Spleen (tissue), 13 donors: ENCODE measurements around the gene EFNB3. TPM values are rescaled to one million over a fixed set of nuclear protein-coding genes. Genes with fewer than 3 reads are reported as not detected.

ENCODE experiments used
- DNase-seq: peaks from one replicate; pipeline ENCODE4 v3.0.0-alpha.2; 2020
- H3K27ac ChIP-seq, 8 donors: fragments of 200-600 bp; sonication (generic) in 7 of 8; 1 replicate in 4 of 8; 2 replicates in 4 of 8; pipeline versions ENCODE4 v1.5.0 to v1.8.0; 2016 to 2021; ENCODE audit warnings: inconsistent platforms in 4 of 8, mild to moderate bottlenecking in 4 of 8, moderate library complexity in 1 of 8
- H3K27me3 ChIP-seq, 7 donors: fragments of 200-600 bp; sonication (generic) in 6 of 7; replicated peaks in 1 of 7; 1 replicate in 4 of 7; 2 replicates in 3 of 7; pipeline versions ENCODE4 v1.5.0 to v1.8.0; 2016 to 2021; ENCODE audit warnings: inconsistent platforms in 3 of 7, mild to moderate bottlenecking in 1 of 7
- H3K36me3 ChIP-seq, 6 donors: fragments of 200-600 bp; sonication (generic) in 5 of 6; 1 replicate in 4 of 6; 2 replicates in 2 of 6; pipeline versions ENCODE4 v1.5.0 to v1.8.0; 2016 to 2021; ENCODE audit warnings: inconsistent platforms in 2 of 6
- H3K4me1 ChIP-seq, 6 donors: fragments of 200-600 bp; sonication (generic) in 5 of 6; 1 replicate in 3 of 6; 2 replicates in 3 of 6; pipeline versions ENCODE4 v1.5.0 to v1.8.0; 2016 to 2021; ENCODE audit warnings: inconsistent platforms in 3 of 6
- H3K4me3 ChIP-seq, 8 donors: fragments of 200-600 bp; sonication (generic) in 7 of 8; 1 replicate in 4 of 8; 2 replicates in 4 of 8; pipeline versions ENCODE4 v1.5.0 to v1.8.0; 2016 to 2021; ENCODE audit warnings: inconsistent platforms in 4 of 8, mild to moderate bottlenecking in 4 of 8, moderate library complexity in 2 of 8
- H3K9me3 ChIP-seq, 8 donors: fragments of 200-600 bp; sonication (generic) in 7 of 8; 1 replicate in 4 of 8; 2 replicates in 4 of 8; pipeline versions ENCODE4 v1.5.0 to v1.8.0; 2016 to 2021; ENCODE audit warnings: inconsistent platforms in 4 of 8
- CTCF ChIP-seq, 11 experiments: fragments of 200-600 bp in 7 of 11; fragments of 450-650 bp in 4 of 11; sonication (generic) in 4 of 11; IDR thresholded peaks in 8 of 11; conservative IDR thresholded peaks in 3 of 11; 1 replicate in 7 of 11; 2 replicates in 4 of 11; pipeline versions ENCODE4 v1.4.0 to v1.8.0; 2016 to 2021; ENCODE audit warnings: antibody characterized with exemption in 11 of 11, inconsistent platforms in 4 of 11, mild to moderate bottlenecking in 1 of 11
- POLR2A ChIP-seq, 3 donors: fragments of 450-650 bp; IDR thresholded peaks; one replicate each; pipeline ENCODE4 v1.5.1; 2017; ENCODE audit warnings: antibody characterized with exemption in 3 of 3, mild to moderate bottlenecking in 1 of 3
- POLR2AphosphoS5 ChIP-seq, 3 donors: sonication (generic); formaldehyde crosslinking; IDR thresholded peaks; one replicate each; pipeline ENCODE4 v1.5.1; 2017; ENCODE audit warnings: antibody characterized with exemption in 3 of 3
- WGBS, 5 donors: extraction: QIAGEN DNeasy Blood & Tissue Kit in 3 of 5; methylation state at CpG; one replicate each; pipeline versions ENCODE4 v1.1.5 to v1.1.7; 2013 to 2018; 5-methylcytosine and 5-hydroxymethylcytosine counted together
- intact Hi-C: fragments of 100-400 bp; cut with DNase I; formaldehyde crosslinking; loops from one replicate; pipeline ENCODE4 v1.15.0; 2023; ENCODE audit warnings: low total_unique reads
- long read RNA-seq, 2 donors: transcript quantifications; one replicate each; lab custom pipeline, GENCODE V29; 2026
- polyA plus RNA-seq, 3 donors: library from polyadenylated mRNA; stranded (reverse); fragments of 200-250 nt; gene quantifications; one replicate each; pipeline ENCODE4 v1.2.1, GENCODE V29; 2013
- total RNA-seq, 7 donors: library from RNA; depleted of rRNA in 3 of 7; stranded (reverse); fragments of >200 nt in 3 of 7; fragmentation: NEBNext Ultra II Directional in 4 of 7; extraction: Animal tissue kit (Norgen Biotek cat#: 25700) in 4 of 7; gene quantifications; one replicate each; pipeline versions ENCODE4 v1.1.0 to v1.2.1, GENCODE V29; 2016 to 2021
- donor health status: healthy with polysubstance abuse.
- donor health status: DM: no; HTN: no; CAD: no; lungs with moderate emphysema.
- donor health status: DM: no; HTN: no; CAD: no.
- donor health status: Bipolar disorder and iron deficiency.
- donor health status: healthy.
- donor health status: DM: no; HTN: no; CAD: no.
- donor health status: DM: yes; HTN: yes; CAD: no.

EFNB3 gene
- total RNA-seq = under 1 TPM in 6 of 7 donors, not detected in 1; 0.17 to 0.60 (median 0.29) TPM
- polyA plus RNA-seq = under 1 TPM; 0.04 to 0.11 (median 0.06) TPM
- long read RNA-seq, donor 1, partial matches to known transcripts = 0 of 3 reads
- long read RNA-seq, donor 1, other reads (novel, unspliced or antisense) = 0 of 3 reads
- long read RNA-seq, donor 2, partial matches to known transcripts = 0 of 2 reads
- long read RNA-seq, donor 2, other reads (novel, unspliced or antisense) = 0 of 2 reads

- H3K27me3 ChIP-seq = peaks cover 5 to 76% (median 31%) of the 10 kb centered on the region in 7 donors
- H3K4me1 ChIP-seq = peaks cover 7 to 36% (median 18%) of the 10 kb centered on the region in 6 donors
- H3K4me3 ChIP-seq = peak within 1 kb of the TSS in 7 of 8 donors; percentile 3 to 57 (median 19)
- peaks cover 0 to 42% (median 23%) of the 10 kb centered on the region in 6 donors for H3K36me3 ChIP-seq
- TF ChIP-seq CTCF (IDR thresholded peaks at IDR 0.05 in 8 of 11, conservative IDR thresholded peaks at IDR 0.05 in 3 of 11) (no peak), POLR2AphosphoS5 (IDR thresholded peaks at IDR 0.05) (no peak), POLR2A (IDR thresholded peaks at IDR 0.05) (no peak)
- WGBS, 5 donors = 2 to 3% (median 3%) methylated on average over 26 to 40 of the region's 45 CpGs
- peak; percentile 57 for DNase-seq
- no peak within 1 kb of the TSS for H3K27ac ChIP-seq
- intact Hi-C loops = no loop called here
- no peaks in the 10 kb centered on the region for H3K9me3 ChIP-seq
Observed at GRCh38 chr17:7704601-7705268, at the start of gene EFNB3. Gene EFNB3, plus strand, starts transcription at chr17:7705202. Its CDS starts 397 bp downstream, at chr17:7705599.

GRCh38 chr17:7655541-7655840 lies 49.5 kb upstream of the EFNB3 start:
- no peak for DNase-seq
- H3K36me3 ChIP-seq = no peaks in the 10 kb centered on the region
- intact Hi-C loops = no loop called here
- H3K9me3 ChIP-seq = no peaks in the 10 kb centered on the region
- H3K27ac ChIP-seq = no peak overlapping the region
- H3K4me1 ChIP-seq = peaks cover 9 to 22% (median 15%) of the 10 kb centered on the region in 6 donors
- no peak for TF ChIP-seq POLR2A (IDR thresholded peaks at IDR 0.05)
- TF ChIP-seq CTCF (IDR thresholded peaks at IDR 0.05 in 8 of 11, conservative IDR thresholded peaks at IDR 0.05 in 3 of 11) = no peak
- no peak for TF ChIP-seq POLR2AphosphoS5 (IDR thresholded peaks at IDR 0.05)
- H3K27me3 ChIP-seq = peaks cover 0 to 31% (median 21%) of the 10 kb centered on the region in 7 donors
- H3K4me3 ChIP-seq = no peak overlapping the region
- WGBS, 5 donors = 86 to 92% (median 88%) methylated on average over 17 of the region's 17 CpGs

- H3K4me1 ChIP-seq = peaks cover 0 to 6% (median under 1%) of the 10 kb centered on the region in 6 donors
- DNase-seq = no peak
- no peak overlapping the region for H3K4me3 ChIP-seq
- peaks cover 0 to 15% (median 5%) of the 10 kb centered on the region in 7 donors for H3K27me3 ChIP-seq
- 58 to 73% (median 61%) methylated on average over 10 of the region's 10 CpGs for WGBS, 5 donors
- H3K9me3 ChIP-seq = no peaks in the 10 kb centered on the region
- H3K36me3 ChIP-seq = no peaks in the 10 kb centered on the region
- intact Hi-C loops = no loop called here
- H3K27ac ChIP-seq = peak overlapping the region in 5 of 8 donors; percentile 4 to 50 (median 23)
- TF ChIP-seq POLR2AphosphoS5 (IDR thresholded peaks at IDR 0.05) (peak in 2 of 3 donors; percentile 22 to 35), CTCF (IDR thresholded peaks at IDR 0.05 in 8 of 11, conservative IDR thresholded peaks at IDR 0.05 in 3 of 11) (no peak)
Observed at GRCh38 chr17:7656958-7657609, 47.9 kb upstream of the EFNB3 start.
